A673 (cell line): ENCODE data around the gene COL20A1. TPM values are rescaled to one million over a fixed set of nuclear protein-coding genes. Genes with fewer than 3 reads are reported as not detected.

ENCODE experiments used
- BruUV-seq: library from RNA; stranded (reverse); fragments of 400-500 nt; replicated peaks from 2 replicates; lab custom pipeline; 2021; lab: Mats Ljungman, UMichigan
- CTCF ChIA-PET: fragments of 300-600 bp; sonication (Branson Sonifier 250); formaldehyde crosslinking; loops from one replicate; lab custom pipeline; 2022; ENCODE audit warnings: antibody characterized with exemption; lab: Charles Lee
- POLR2A ChIA-PET: fragments of 300-600 bp; sonication (Branson Sonifier 250); formaldehyde crosslinking; loops from one replicate; lab custom pipeline; 2022; ENCODE audit warnings: antibody characterized with exemption; ENCODE audit not compliant: low non-redundant PET; lab: Charles Lee
- DNase-seq: peaks from one replicate; pipeline ENCODE4 v3.0.0-alpha.2; 2015; ENCODE audit warnings: low spot score
- H3K27ac ChIP-seq: fragments of 200-600 bp; sonication (generic); 2 replicates; pipeline ENCODE4 v1.5.1; 2016; ENCODE audit warnings: mixed run types, low read depth, mild to moderate bottlenecking, mixed read lengths, antibody characterized with exemption, low read length; ENCODE audit not compliant: poor library complexity, severe bottlenecking
- H3K27me3 ChIP-seq: fragments of 200-600 bp; sonication (generic); replicated peaks from 2 replicates; pipeline ENCODE4 v1.6.1; 2017; ENCODE audit warnings: mixed run types, low read depth, mild to moderate bottlenecking, mixed read lengths, antibody characterized with exemption, low read length; ENCODE audit not compliant: insufficient read depth, poor library complexity
- H3K36me3 ChIP-seq: fragments of 200-600 bp; sonication (generic); 2 replicates; pipeline ENCODE4 v1.6.1; 2016; ENCODE audit warnings: mixed run types, mild to moderate bottlenecking, mixed read lengths, antibody characterized with exemption, low read length; ENCODE audit not compliant: insufficient read depth, poor library complexity, severe bottlenecking
- H3K4me1 ChIP-seq: fragments of 200-600 bp; sonication (generic); 2 replicates; pipeline ENCODE4 v1.6.1; 2017; ENCODE audit warnings: mixed run types, mild to moderate bottlenecking, mixed read lengths, antibody characterized with exemption, low read length; ENCODE audit not compliant: insufficient read depth, poor library complexity, severe bottlenecking
- H3K4me3 ChIP-seq: fragments of 200-600 bp; sonication (generic); 2 replicates; pipeline ENCODE4 v1.5.1; 2016; ENCODE audit warnings: low read depth, mixed run types, mild to moderate bottlenecking, mixed read lengths, low read length; ENCODE audit not compliant: poor library complexity, severe bottlenecking
- H3K9me3 ChIP-seq: fragments of 200-600 bp; sonication (generic); 2 replicates; pipeline ENCODE4 v1.6.1; 2016; ENCODE audit warnings: mixed run types, low read depth, mild to moderate bottlenecking, mixed read lengths, antibody characterized with exemption, low read length; ENCODE audit not compliant: poor library complexity, severe bottlenecking
- CTCF ChIP-seq: fragments of 300-800, 200-600 bp; sonication (generic); conservative IDR thresholded peaks from 2 replicates; pipeline ENCODE4 v1.5.1; 2017; ENCODE audit warnings: low read depth, mild to moderate bottlenecking, antibody characterized with exemption, low read length, moderate library complexity, mixed read lengths
- EZH2 ChIP-seq: fragments of 200-600 bp; sonication (generic); IDR thresholded peaks from 2 replicates; pipeline ENCODE4 v1.6.1; 2017; ENCODE audit warnings: borderline replicate concordance, low read depth, mild to moderate bottlenecking, mixed read lengths, antibody characterized with exemption, low read length; ENCODE audit not compliant: poor library complexity, severe bottlenecking
- intact Hi-C: fragments of 100-400 bp; cut with micrococcal nuclease; formaldehyde crosslinking; loops from one replicate; pipeline ENCODE4 v1.10.0; 2022; ENCODE audit not compliant: unreplicated experiment
- total RNA-seq: library from RNA; stranded (reverse); gene quantifications from 2 replicates; pipeline ENCODE4 v1.2.3, GENCODE V29; 2021

COL20A1 gene
- total RNA-seq, 1 experiment from 2014 or later: not detected

GRCh38 chr20:63312273-63312672, 19.3 kb downstream of the COL20A1 start:
- BruUV-seq: no TSS peak
- Histone ChIP-seq H3K27ac (no peak overlapping the region), H3K4me1 (no peaks in the 10 kb centered on the region), H3K36me3 (no peaks in the 10 kb centered on the region), H3K9me3 (no peaks in the 10 kb centered on the region), H3K4me3 (no peak overlapping the region), H3K27me3 (no peaks in the 10 kb centered on the region)
- POLR2A ChIA-PET: no interaction called here
- DNase-seq: no peak
- TF ChIP-seq CTCF (no peak), EZH2 (no peak)
- CTCF ChIA-PET: no interaction called here
- intact Hi-C loops: no loop called here

GRCh38 chr20:63312690-63313348, 19.8 kb downstream of the COL20A1 start:
- CTCF ChIA-PET: no interaction called here

GRCh38 chr20:63313349-63314014, 20.5 kb downstream of the COL20A1 start:
- CTCF ChIA-PET: interaction anchor here (0.5 kb wide), 1 partner anchor 383 kb away, joined by 4 read pairs; no protein-coding TSS in a partner anchor
- no TSS peak for BruUV-seq
- intact Hi-C loops: no loop called here
- POLR2A ChIA-PET: no interaction called here
- no peak overlapping the region for H3K4me3 ChIP-seq
- no peaks in the 10 kb centered on the region for H3K36me3 ChIP-seq
- no peaks in the 10 kb centered on the region for H3K4me1 ChIP-seq
- H3K9me3 ChIP-seq: no peaks in the 10 kb centered on the region
- no peaks in the 10 kb centered on the region for H3K27me3 ChIP-seq
- no peak for DNase-seq
- no peak overlapping the region for H3K27ac ChIP-seq
- TF ChIP-seq EZH2: no peak
- TF ChIP-seq CTCF: no peak

More at GRCh38 chr20:63312690-63313348, 19.8 kb downstream of the COL20A1 start:
- Histone ChIP-seq H3K4me1 (no peaks in the 10 kb centered on the region), H3K9me3 (no peaks in the 10 kb centered on the region), H3K4me3 (no peak overlapping the region), H3K36me3 (no peaks in the 10 kb centered on the region), H3K27ac (no peak overlapping the region), H3K27me3 (no peaks in the 10 kb centered on the region)
- no peak for DNase-seq
- BruUV-seq: no TSS peak
- POLR2A ChIA-PET: no interaction called here
- TF ChIP-seq CTCF: no peak
- TF ChIP-seq EZH2: no peak
- intact Hi-C loops: no loop called here
